Tibial nerve (tissue), 4 donors: Measurements from ENCODE around the gene TUBA1B.

Source experiments
- CTCF ChIP-seq, 5 experiments: fragments of 200-600 bp in 3 of 5; fragments of 450-650 bp in 2 of 5; sonication (generic) in 3 of 5; IDR thresholded peaks; one replicate each; pipeline ENCODE4 v1.5.1; 2016 to 2019; ENCODE audit warnings: antibody characterized with exemption in 5 of 5, mild to moderate bottlenecking in 3 of 5, moderate library complexity in 2 of 5
- EP300 ChIP-seq, 2 donors: sonication (generic); formaldehyde crosslinking; IDR thresholded peaks; one replicate each; pipeline ENCODE4 v1.6.1; 2017; ENCODE audit warnings: antibody characterized with exemption in 2 of 2, mild to moderate bottlenecking in 1 of 2

- no peak for TF ChIP-seq EP300 (IDR thresholded peaks at IDR 0.05)
- no peak for TF ChIP-seq CTCF (IDR thresholded peaks at IDR 0.05)
These were observed 30.8 kb downstream of the TUBA1B start for GRCh38 chr12:49100380-49100779.
